Transverse colon (tissue), 4 donors: ENCODE data around the gene HIVEP3.

ENCODE experiments used
- CTCF ChIP-seq, 5 experiments: fragments of 200-600 bp in 3 of 5; fragments of 450-650 bp in 2 of 5; sonication (generic) in 3 of 5; IDR thresholded peaks; 1 replicate in 2 of 5; 2 replicates in 3 of 5; pipeline ENCODE4 v1.5.1; 2016 to 2017; ENCODE audit warnings: antibody characterized with exemption in 5 of 5, inconsistent platforms in 3 of 5, mild to moderate bottlenecking in 2 of 5, moderate library complexity in 1 of 5
- POLR2A ChIP-seq: fragments of 450-650 bp; IDR thresholded peaks from one replicate; pipeline ENCODE4 v1.6.1; 2016; ENCODE audit warnings: antibody characterized with exemption, mild to moderate bottlenecking, moderate library complexity
- POLR2AphosphoS5 ChIP-seq, 3 donors: sonication (generic); formaldehyde crosslinking; IDR thresholded peaks; one replicate each; pipeline ENCODE4 v1.6.1; 2016; ENCODE audit warnings: antibody characterized with exemption in 3 of 3

- TF ChIP-seq CTCF (IDR thresholded peaks at IDR 0.05) (no peak), POLR2A (no peak), POLR2AphosphoS5 (IDR thresholded peaks at IDR 0.05) (no peak)
These were observed 352.3 kb downstream of the HIVEP3 start for GRCh38 chr1:41566274-41566885.
